ENCODE results near the gene MOB3A.

Gene MOB3A

GRCh38 chr19:2070436-2070827 lies 25.7 kb downstream of the MOB3A start:
- Histone ChIP-seq H3K27me3 (ENCODE audit: control insufficient read depth, insufficient read depth, low read length) (no peaks in the 10 kb centered on the region), H3K9ac (ENCODE audit: low read depth, low read length) (no peak overlapping the region), H3K4me1 (ENCODE audit: control insufficient read depth, insufficient read depth, low read length) (no peaks in the 10 kb centered on the region), H3K9me3 (ENCODE audit: control insufficient read depth, insufficient read depth, low read length) (no peaks in the 10 kb centered on the region), H3K4me3 (ENCODE audit: low read depth, low read length) (no peak overlapping the region), H3K36me3 (ENCODE audit: control insufficient read depth, insufficient read depth, low read length) (peaks cover 2% of the 10 kb centered on the region)

GRCh38 chr19:2064788-2065524 lies 31.2 kb downstream of the MOB3A start:
- no peaks in the 10 kb centered on the region for H3K36me3 ChIP-seq (ENCODE audit: control insufficient read depth, insufficient read depth, low read length)
- no peaks in the 10 kb centered on the region for H3K9me3 ChIP-seq (ENCODE audit: control insufficient read depth, insufficient read depth, low read length)
- peaks cover 4% of the 10 kb centered on the region for H3K4me1 ChIP-seq (ENCODE audit: control insufficient read depth, insufficient read depth, low read length)
- H3K27me3 ChIP-seq (ENCODE audit: control insufficient read depth, insufficient read depth, low read length) = no peaks in the 10 kb centered on the region
- H3K9ac ChIP-seq (ENCODE audit: low read depth, low read length) = no peak overlapping the region
- no peak overlapping the region for H3K4me3 ChIP-seq (ENCODE audit: low read depth, low read length)

- H3K27me3 ChIP-seq (ENCODE audit: control insufficient read depth, insufficient read depth, low read length) = no peaks in the 10 kb centered on the region
- H3K4me1 ChIP-seq (ENCODE audit: control insufficient read depth, insufficient read depth, low read length) = peaks cover 4% of the 10 kb centered on the region
- no peaks in the 10 kb centered on the region for H3K36me3 ChIP-seq (ENCODE audit: control insufficient read depth, insufficient read depth, low read length)
- H3K9me3 ChIP-seq (ENCODE audit: control insufficient read depth, insufficient read depth, low read length) = no peaks in the 10 kb centered on the region
- no peak overlapping the region for H3K4me3 ChIP-seq (ENCODE audit: low read depth, low read length)
- H3K9ac ChIP-seq (ENCODE audit: low read depth, low read length) = no peak overlapping the region
These were observed 31.7 kb downstream of the MOB3A start for GRCh38 chr19:2064395-2064787.

- no peak overlapping the region for H3K4me3 ChIP-seq (ENCODE audit: low read depth, low read length)
- no peaks in the 10 kb centered on the region for H3K27me3 ChIP-seq (ENCODE audit: control insufficient read depth, insufficient read depth, low read length)
- no peaks in the 10 kb centered on the region for H3K9me3 ChIP-seq (ENCODE audit: control insufficient read depth, insufficient read depth, low read length)
- H3K36me3 ChIP-seq (ENCODE audit: control insufficient read depth, insufficient read depth, low read length) = no peaks in the 10 kb centered on the region
- H3K4me1 ChIP-seq (ENCODE audit: control insufficient read depth, insufficient read depth, low read length) = peaks cover 4% of the 10 kb centered on the region
- H3K9ac ChIP-seq (ENCODE audit: low read depth, low read length) = no peak overlapping the region
These were observed 32.3 kb downstream of the MOB3A start for GRCh38 chr19:2063824-2064223.

GRCh38 chr19:2062770-2063169 lies 33.4 kb downstream of the MOB3A start:
- Histone ChIP-seq H3K9ac (ENCODE audit: low read depth, low read length) (no peak overlapping the region), H3K4me1 (ENCODE audit: control insufficient read depth, insufficient read depth, low read length) (peaks cover 4% of the 10 kb centered on the region), H3K9me3 (ENCODE audit: control insufficient read depth, insufficient read depth, low read length) (no peaks in the 10 kb centered on the region), H3K27me3 (ENCODE audit: control insufficient read depth, insufficient read depth, low read length) (no peaks in the 10 kb centered on the region), H3K36me3 (ENCODE audit: control insufficient read depth, insufficient read depth, low read length) (no peaks in the 10 kb centered on the region), H3K4me3 (ENCODE audit: low read depth, low read length) (no peak overlapping the region)

- no peaks in the 10 kb centered on the region for H3K9me3 ChIP-seq (ENCODE audit: control insufficient read depth, insufficient read depth, low read length)
- peaks cover 4% of the 10 kb centered on the region for H3K4me1 ChIP-seq (ENCODE audit: control insufficient read depth, insufficient read depth, low read length)
- no peaks in the 10 kb centered on the region for H3K36me3 ChIP-seq (ENCODE audit: control insufficient read depth, insufficient read depth, low read length)
- H3K4me3 ChIP-seq (ENCODE audit: low read depth, low read length) = peak overlapping the region; percentile 79
- peak overlapping the region; percentile 77 for H3K9ac ChIP-seq (ENCODE audit: low read depth, low read length)
- H3K27me3 ChIP-seq (ENCODE audit: control insufficient read depth, insufficient read depth, low read length) = no peaks in the 10 kb centered on the region
These were observed 33.8 kb downstream of the MOB3A start for GRCh38 chr19:2062389-2062729.

- H3K27me3 ChIP-seq (ENCODE audit: control insufficient read depth, insufficient read depth, low read length) = no peaks in the 10 kb centered on the region
- peak overlapping the region; percentile 77 for H3K9ac ChIP-seq (ENCODE audit: low read depth, low read length)
- peaks cover 4% of the 10 kb centered on the region for H3K4me1 ChIP-seq (ENCODE audit: control insufficient read depth, insufficient read depth, low read length)
- H3K4me3 ChIP-seq (ENCODE audit: low read depth, low read length) = peak overlapping the region; percentile 79
- no peaks in the 10 kb centered on the region for H3K9me3 ChIP-seq (ENCODE audit: control insufficient read depth, insufficient read depth, low read length)
- H3K36me3 ChIP-seq (ENCODE audit: control insufficient read depth, insufficient read depth, low read length) = no peaks in the 10 kb centered on the region
These were observed 34.4 kb downstream of the MOB3A start for GRCh38 chr19:2061495-2062388.

- Histone ChIP-seq H3K9me3 (ENCODE audit: control insufficient read depth, insufficient read depth, low read length) (no peaks in the 10 kb centered on the region), H3K36me3 (ENCODE audit: control insufficient read depth, insufficient read depth, low read length) (no peaks in the 10 kb centered on the region), H3K4me1 (ENCODE audit: control insufficient read depth, insufficient read depth, low read length) (peaks cover 6% of the 10 kb centered on the region), H3K9ac (ENCODE audit: low read depth, low read length) (peak overlapping the region; percentile 70), H3K27me3 (ENCODE audit: control insufficient read depth, insufficient read depth, low read length) (no peaks in the 10 kb centered on the region), H3K4me3 (ENCODE audit: low read depth, low read length) (peak overlapping the region; percentile 70)
These were observed 35.1 kb downstream of the MOB3A start for GRCh38 chr19:2060884-2061494.

- Histone ChIP-seq H3K27me3 (ENCODE audit: control insufficient read depth, insufficient read depth, low read length) (no peaks in the 10 kb centered on the region), H3K4me1 (ENCODE audit: control insufficient read depth, insufficient read depth, low read length) (peaks cover 6% of the 10 kb centered on the region), H3K9ac (ENCODE audit: low read depth, low read length) (no peak overlapping the region), H3K9me3 (ENCODE audit: control insufficient read depth, insufficient read depth, low read length) (no peaks in the 10 kb centered on the region), H3K36me3 (ENCODE audit: control insufficient read depth, insufficient read depth, low read length) (no peaks in the 10 kb centered on the region), H3K4me3 (ENCODE audit: low read depth, low read length) (no peak overlapping the region)
These were observed 36.5 kb downstream of the MOB3A start for GRCh38 chr19:2059422-2060201.

GRCh38 chr19:2058570-2059421 lies 37.3 kb downstream of the MOB3A start:
- H3K4me3 ChIP-seq (ENCODE audit: low read depth, low read length) = no peak overlapping the region
- H3K9ac ChIP-seq (ENCODE audit: low read depth, low read length) = no peak overlapping the region
- H3K4me1 ChIP-seq (ENCODE audit: control insufficient read depth, insufficient read depth, low read length) = peaks cover 6% of the 10 kb centered on the region

More at GRCh38 chr19:2058570-2059421, 37.3 kb downstream of the MOB3A start:
- Histone ChIP-seq H3K9me3 (ENCODE audit: control insufficient read depth, insufficient read depth, low read length) (no peaks in the 10 kb centered on the region), H3K36me3 (ENCODE audit: control insufficient read depth, insufficient read depth, low read length) (no peaks in the 10 kb centered on the region), H3K27me3 (ENCODE audit: control insufficient read depth, insufficient read depth, low read length) (no peaks in the 10 kb centered on the region)

All from iPS-15b (cell line).